Right cardiac atrium (tissue), 5 donors: ENCODE measurements around the gene PLA2G2A. TPM values are rescaled to one million over a fixed set of nuclear protein-coding genes. Genes with fewer than 3 reads are reported as not detected.
"Not testable (repeated sequence)": the region's sequence is repeated elsewhere in the genome, so short reads cannot be mapped to it uniquely, and the experiment has no call there.

Experiments
- ATAC-seq, 2 donors: fragments of 200-7000 bp; cut with Tn5 transposase; one replicate each; pipeline versions ENCODE4 v1.8.0 to v1.9.1; 2020; ENCODE audit warnings: moderate library complexity in 2 of 2, mild to moderate bottlenecking in 1 of 2
- DNase-seq, 3 donors: peaks; one replicate each; pipeline ENCODE4 v3.0.0-alpha.2; 2020
- H3K27ac ChIP-seq: one replicate; pipeline ENCODE4 v1.5.1; 2013; ENCODE audit warnings: mild to moderate bottlenecking, low read length, control low read depth, moderate library complexity
- H3K27me3 ChIP-seq: one replicate; pipeline ENCODE4 v1.6.1; 2013; ENCODE audit not compliant: control insufficient read depth, insufficient read depth
- H3K4me1 ChIP-seq: one replicate; pipeline ENCODE4 v1.6.1; 2013; ENCODE audit warnings: low read length; ENCODE audit not compliant: control insufficient read depth, insufficient read depth
- H3K4me3 ChIP-seq: one replicate; pipeline ENCODE4 v1.5.1; 2013; ENCODE audit warnings: low read length, control low read depth
- H3K9me3 ChIP-seq: one replicate; pipeline ENCODE4 v1.6.1; 2013; ENCODE audit warnings: low read length; ENCODE audit not compliant: control insufficient read depth
- WGBS: extraction: QIAGEN DNeasy Blood & Tissue Kit; methylation state at CpG from one replicate; pipeline ENCODE4 v1.1.7; 2013; 5-methylcytosine and 5-hydroxymethylcytosine counted together
- intact Hi-C, 4 donors: fragments of 100-400 bp; cut with DNase I; formaldehyde crosslinking; loops; one replicate each; pipeline versions ENCODE4 v1.11.0 to v1.14.0; 2022 to 2023
- polyA plus RNA-seq: library from polyadenylated mRNA; stranded (reverse); fragments of 200-250 nt; gene quantifications from one replicate; pipeline ENCODE4 v1.2.3, GENCODE V29; 2013
- total RNA-seq, 4 donors: library from RNA; stranded (reverse); fragmentation: NEBNext Ultra II Directional; extraction: Animal tissue kit (Norgen Biotek cat#: 25700); gene quantifications; one replicate each; pipeline ENCODE4 v1.2.1, GENCODE V29; 2021
- donor health status: healthy with polysubstance abuse.
- donor health status: DM: no; HTN: yes; CAD: no.
- donor health status: DM: no; HTN: no; CAD: no.
- donor health status: DM: no; HTN: yes; CAD: no; lungs with severe emphysema.
- donor health status: DM: yes; HTN: yes; CAD: no.

The PLA2G2A gene
- total and polyA plus RNA-seq, 5 donors, result 134 to 1,085 (median 750) TPM

- H3K4me3 ChIP-seq, result no peak overlapping the region
- H3K9me3 ChIP-seq, result no peaks in the 10 kb centered on the region
- H3K27me3 ChIP-seq, result no peaks in the 10 kb centered on the region
- H3K27ac ChIP-seq, result no peak overlapping the region
- ATAC-seq (peak; percentile 42 to 78), DNase-seq (no peak)
- intact Hi-C loops, result no loop called here
- 51% methylated on average over 4 of the region's 4 CpGs for WGBS
- no peaks in the 10 kb centered on the region for H3K4me1 ChIP-seq
Measured at GRCh38 chr1:19988267-19989006, 9.0 kb upstream of the PLA2G2A start.

- Histone ChIP-seq H3K27me3 (no peaks in the 10 kb centered on the region), H3K4me1 (no peaks in the 10 kb centered on the region), H3K4me3 (no peak overlapping the region), H3K27ac (no peak overlapping the region), H3K9me3 (no peaks in the 10 kb centered on the region)
- ATAC-seq (no peak), DNase-seq (no peak)
- intact Hi-C loops, result no loop called here
- WGBS, result 82% methylated on average over 2 of the region's 2 CpGs
Measured at GRCh38 chr1:19987719-19988118, 8.3 kb upstream of the PLA2G2A start.

GRCh38 chr1:19984409-19985016, 5.1 kb upstream of the PLA2G2A start:
- WGBS, result 94% methylated on average over 32 of the region's 32 CpGs
- DNase-seq, intact Hi-C loops: not testable (repeated sequence)

GRCh38 chr1:19981507-19982312, 2.3 kb upstream of the PLA2G2A start:
- no peak overlapping the region for H3K4me3 ChIP-seq
- ATAC-seq, result peak; percentile 78 to 83
- intact Hi-C loops, result no loop called here
- 40% methylated on average over 12 of the region's 12 CpGs for WGBS
- DNase-seq, result peak in 2 of 3 donors; percentile 66 to 76
- H3K27ac ChIP-seq, result peak overlapping the region; percentile 51
- H3K27me3 ChIP-seq, result no peaks in the 10 kb centered on the region
- no peaks in the 10 kb centered on the region for H3K9me3 ChIP-seq
- H3K4me1 ChIP-seq, result peaks cover 1% of the 10 kb centered on the region

More at GRCh38 chr1:19984409-19985016, 5.1 kb upstream of the PLA2G2A start:
- not testable (repeated sequence) for H3K27me3 ChIP-seq, H3K27ac ChIP-seq, H3K4me3 ChIP-seq, H3K9me3 ChIP-seq, ATAC-seq, H3K4me1 ChIP-seq

GRCh38 chr1:19981170-19981506, 1.7 kb upstream of the PLA2G2A start:
- no peak for DNase-seq
- ATAC-seq, result no peak
- 60% methylated on average over 1 of the region's 1 CpG for WGBS
- Histone ChIP-seq H3K4me3 (no peak overlapping the region), H3K27me3 (no peaks in the 10 kb centered on the region), H3K4me1 (peaks cover 6% of the 10 kb centered on the region), H3K9me3 (no peaks in the 10 kb centered on the region), H3K27ac (peak overlapping the region; percentile 51)
- intact Hi-C loops, result no loop called here

- Histone ChIP-seq H3K27me3 (no peaks in the 10 kb centered on the region), H3K27ac (peak overlapping the region; percentile 25), H3K4me3 (no peak overlapping the region), H3K4me1 (peaks cover 6% of the 10 kb centered on the region), H3K9me3 (no peaks in the 10 kb centered on the region)
- WGBS, result 86% methylated on average over 3 of the region's 3 CpGs
- intact Hi-C loops, result no loop called here
- ATAC-seq (no peak), DNase-seq (no peak)
Measured at GRCh38 chr1:19980314-19980713, 896 bp upstream of the PLA2G2A start.

GRCh38 chr1:19978143-19978542, 1.3 kb downstream of the PLA2G2A start:
- no peaks in the 10 kb centered on the region for H3K27me3 ChIP-seq
- 86% methylated on average over 9 of the region's 9 CpGs for WGBS
- no peak for DNase-seq
- H3K4me1 ChIP-seq, result peaks cover 6% of the 10 kb centered on the region
- peak overlapping the region; percentile 24 for H3K4me3 ChIP-seq
- ATAC-seq, result no peak
- peak overlapping the region; percentile 22 for H3K27ac ChIP-seq
- intact Hi-C loops, result loop anchor here (5.0 to 10.0 kb wide), 3 partner anchors 97 to 177 kb away; partner anchors contain the start of gene PLA2G5 (in 1 of the 4)
- H3K9me3 ChIP-seq, result no peaks in the 10 kb centered on the region

GRCh38 chr1:19976317-19977003, 3.0 kb downstream of the PLA2G2A start:
- peak overlapping the region; percentile 30 for H3K27ac ChIP-seq
- ATAC-seq, result no peak
- H3K27me3 ChIP-seq, result no peaks in the 10 kb centered on the region
- no peaks in the 10 kb centered on the region for H3K9me3 ChIP-seq
- intact Hi-C loops, result loop anchor here (5.0 to 10.0 kb wide), 3 partner anchors 98 to 178 kb away; partner anchors contain the start of gene PLA2G5 (in 1 of the 4)
- peak in 2 of 3 donors; percentile 36 to 70 for DNase-seq
- 77% methylated on average over 7 of the region's 7 CpGs for WGBS
- H3K4me3 ChIP-seq, result no peak overlapping the region
- peaks cover 6% of the 10 kb centered on the region for H3K4me1 ChIP-seq

GRCh38 chr1:19975423-19976193, 3.8 kb downstream of the PLA2G2A start:
- ATAC-seq (peak; percentile 4 to 13), DNase-seq (peak in 1 of 3 donors; percentile 56)
- 40% methylated on average over 6 of the region's 6 CpGs for WGBS
- Histone ChIP-seq H3K4me1 (peaks cover 6% of the 10 kb centered on the region), H3K4me3 (no peak overlapping the region), H3K9me3 (no peaks in the 10 kb centered on the region), H3K27ac (peak overlapping the region; percentile 51), H3K27me3 (no peaks in the 10 kb centered on the region)
- intact Hi-C loops, result loop anchor here (5.0 to 10.0 kb wide), 3 partner anchors 99 to 179 kb away; partner anchors contain the start of gene PLA2G5 (in 1 of the 4)
